Liver (tissue), 9 donors: ENCODE measurements around the gene DDX39A. TPM values are rescaled to one million over a fixed set of nuclear protein-coding genes. Genes with fewer than 3 reads are reported as not detected.

Experiments used
- DNase-seq: peaks from one replicate; pipeline ENCODE4 v3.0.0-alpha.2; 2017; ENCODE audit warnings: low spot score
- H3K27ac ChIP-seq, 2 donors: one replicate each; pipeline ENCODE4 v1.7.0; 2013; ENCODE audit warnings: inconsistent platforms in 2 of 2, low read length in 2 of 2, control low read depth in 1 of 2, low read depth in 1 of 2, mild to moderate bottlenecking in 1 of 2
- H3K27me3 ChIP-seq, 4 donors: one replicate each; pipeline versions ENCODE4 v1.6.1 to v1.7.0; 2013; ENCODE audit warnings: low read length in 3 of 4, inconsistent platforms in 1 of 4, mild to moderate bottlenecking in 1 of 4, moderate library complexity in 1 of 4; ENCODE audit not compliant: control insufficient read depth in 4 of 4, insufficient read depth in 4 of 4
- H3K36me3 ChIP-seq, 4 donors: one replicate each; pipeline versions ENCODE4 v1.6.1 to v1.7.0; 2013; ENCODE audit warnings: low read length in 3 of 4, mild to moderate bottlenecking in 3 of 4, low read depth in 1 of 4, moderate library complexity in 1 of 4; ENCODE audit not compliant: control insufficient read depth in 4 of 4, insufficient read depth in 3 of 4
- H3K4me1 ChIP-seq, 4 donors: one replicate each; pipeline versions ENCODE4 v1.6.1 to v1.7.0; 2013; ENCODE audit warnings: low read length in 3 of 4, mild to moderate bottlenecking in 3 of 4, moderate library complexity in 1 of 4; ENCODE audit not compliant: control insufficient read depth in 4 of 4, insufficient read depth in 4 of 4
- H3K4me3 ChIP-seq, 3 donors: one replicate each; pipeline versions ENCODE4 v1.6.1 to v1.7.0; 2013; ENCODE audit warnings: low read length in 3 of 3, control low read depth in 1 of 3, low read depth in 1 of 3, mild to moderate bottlenecking in 1 of 3
- H3K9ac ChIP-seq, 2 donors: one replicate each; pipeline ENCODE4 v1.7.0; 2013; ENCODE audit warnings: low read length in 2 of 2, mild to moderate bottlenecking in 2 of 2, moderate library complexity in 2 of 2, control low read depth in 1 of 2, low read depth in 1 of 2
- H3K9me3 ChIP-seq, 4 donors: one replicate each; pipeline versions ENCODE4 v1.6.1 to v1.7.0; 2013; ENCODE audit warnings: low read length in 3 of 4; ENCODE audit not compliant: control insufficient read depth in 4 of 4
- EGR1 ChIP-seq, 2 donors: IDR thresholded peaks; 2 replicates each; pipeline ENCODE4 v1.6.1; 2016 to 2018; ENCODE audit warnings: antibody characterized with exemption in 2 of 2, low read depth in 2 of 2
- FOXA1 ChIP-seq: IDR thresholded peaks from 2 replicates; pipeline ENCODE4 v1.6.1; 2016; ENCODE audit warnings: antibody characterized with exemption
- FOXA2 ChIP-seq: IDR thresholded peaks from 2 replicates; pipeline ENCODE4 v1.6.1; 2016; ENCODE audit warnings: antibody characterized with exemption
- GABPA ChIP-seq, 2 donors: IDR thresholded peaks in 1 of 2; conservative IDR thresholded peaks in 1 of 2; 2 replicates each; pipeline ENCODE4 v1.6.1; 2016; ENCODE audit warnings: antibody characterized with exemption in 2 of 2, mild to moderate bottlenecking in 1 of 2, moderate library complexity in 1 of 2
- HNF4A ChIP-seq, 2 donors: conservative IDR thresholded peaks; 2 replicates each; pipeline ENCODE4 v1.6.1; 2016; ENCODE audit warnings: antibody characterized with exemption in 2 of 2, mild to moderate bottlenecking in 2 of 2
- HNF4G ChIP-seq: IDR thresholded peaks from 2 replicates; pipeline ENCODE4 v1.6.1; 2016; ENCODE audit warnings: antibody characterized with exemption
- JUND ChIP-seq, 2 donors: IDR thresholded peaks; 2 replicates each; pipeline ENCODE4 v1.6.1; 2016; ENCODE audit warnings: antibody characterized with exemption in 2 of 2
- NR2F2 ChIP-seq: IDR thresholded peaks from 2 replicates; pipeline ENCODE4 v1.6.1; 2016; ENCODE audit warnings: antibody characterized with exemption
- RAD21 ChIP-seq, 2 donors: IDR thresholded peaks; 2 replicates each; pipeline ENCODE4 v1.6.1; 2016; ENCODE audit warnings: antibody characterized with exemption in 2 of 2, mild to moderate bottlenecking in 2 of 2
- RXRA ChIP-seq, 2 donors: IDR thresholded peaks; 2 replicates each; pipeline ENCODE4 v1.6.1; 2017 to 2018; ENCODE audit warnings: antibody characterized with exemption in 2 of 2, mild to moderate bottlenecking in 1 of 2
- SP1 ChIP-seq: IDR thresholded peaks from 2 replicates; pipeline ENCODE4 v1.6.1; 2018; ENCODE audit warnings: antibody characterized with exemption, mild to moderate bottlenecking
- TAF1 ChIP-seq: conservative IDR thresholded peaks from 2 replicates; pipeline ENCODE4 v1.6.1; 2016; ENCODE audit warnings: antibody characterized with exemption, mild to moderate bottlenecking
- YY1 ChIP-seq: IDR thresholded peaks from 2 replicates; pipeline ENCODE4 v1.6.1; 2016; ENCODE audit warnings: antibody characterized with exemption, mild to moderate bottlenecking
- WGBS: extraction: QIAGEN DNeasy Blood & Tissue Kit; methylation state at CpG from one replicate; pipeline ENCODE4 v1.1.7; 2013; 5-methylcytosine and 5-hydroxymethylcytosine counted together
- polyA plus RNA-seq, 2 donors: library from polyadenylated mRNA; stranded (reverse) in 1 of 2; unstranded in 1 of 2; fragments of 200-250 nt in 1 of 2; fragments of >200 nt in 1 of 2; fragmentation: Nextera tagmentation in 1 of 2; extraction: Ambion mirVana in 1 of 2; gene quantifications; one replicate each; pipeline versions ENCODE4 v1.2.1 to v1.2.3, GENCODE V29; 2013 to 2015
- total RNA-seq, 2 donors: library from RNA; depleted of rRNA; stranded (reverse); fragments of >200 nt; gene quantifications; one replicate each; pipeline ENCODE4 v1.2.3, GENCODE V29; 2014
- TF ChIP-seq, protein P1 (sequence below): IDR thresholded peaks from 2 replicates; pipeline ENCODE4 v1.6.1; 2016; ENCODE audit warnings: antibody characterized with exemption, mild to moderate bottlenecking
- TF ChIP-seq, protein P2 (sequence below): IDR thresholded peaks from 2 replicates; pipeline ENCODE4 v1.6.1; 2016; ENCODE audit warnings: antibody characterized with exemption
- TF ChIP-seq, protein P3 (sequence below): fragments of 150-350 bp; IDR thresholded peaks from 2 replicates; pipeline ENCODE4 v1.5.1; 2017; ENCODE audit warnings: improper control_type of control experiment, low read depth, low read length; ENCODE audit not compliant: missing input control
- TF ChIP-seq, protein P4 (sequence below): IDR thresholded peaks from 2 replicates; pipeline ENCODE4 v1.6.1; 2016; ENCODE audit warnings: antibody characterized with exemption
- TF ChIP-seq, protein P5 (sequence below): IDR thresholded peaks from 2 replicates; pipeline ENCODE4 v1.6.1; 2016; ENCODE audit warnings: antibody characterized with exemption
- donor health status: healthy.
- donor health status: healthy.
- donor health status: healthy.
- donor health status: healthy.
- donor health status: healthy.

The DDX39A gene
- total and polyA plus RNA-seq, 4 donors = 24.9 to 54.7 (median 35.4) TPM

DNA sequence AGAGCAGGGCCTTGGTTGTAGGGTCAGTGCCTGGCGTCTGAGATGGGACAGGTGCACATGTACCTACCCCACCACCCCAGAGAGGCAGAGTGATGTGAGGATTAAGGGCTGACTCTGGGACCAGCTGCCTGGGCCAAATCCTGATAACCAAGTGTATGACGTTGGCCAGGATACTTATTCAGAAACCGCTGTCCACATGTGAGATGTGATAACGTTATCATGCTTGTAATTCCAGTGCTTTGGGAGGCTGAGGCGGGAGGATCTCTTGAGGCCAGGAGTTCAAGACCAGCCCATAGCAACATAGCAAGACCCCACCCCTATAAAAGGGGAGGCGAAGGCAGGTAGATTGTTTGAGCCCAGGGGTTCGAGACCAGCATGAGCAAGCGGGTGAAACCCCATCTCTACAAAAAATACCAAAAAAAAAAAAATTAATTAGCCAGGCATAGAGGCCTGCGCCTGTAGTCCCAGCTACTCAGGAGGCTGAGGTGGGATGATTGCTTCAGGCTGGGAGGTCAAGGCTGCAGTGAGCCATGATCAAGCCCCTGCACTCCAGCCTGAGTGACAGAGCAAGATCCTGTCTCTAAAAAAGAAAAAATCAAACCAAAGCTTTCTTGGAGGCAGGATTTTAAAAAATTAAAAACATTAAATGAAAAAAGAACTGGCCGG lies 27.9 kb downstream of the DDX39A start:
- Histone ChIP-seq H3K4me3 (no peak overlapping the region), H3K36me3 (peaks cover 0 to 10% (median under 1%) of the 10 kb centered on the region in 4 donors), H3K4me1 (no peaks in the 10 kb centered on the region), H3K27ac (no peak overlapping the region), H3K9me3 (no peaks in the 10 kb centered on the region), H3K9ac (no peak overlapping the region), H3K27me3 (no peaks in the 10 kb centered on the region)
- TF ChIP-seq JUND (IDR thresholded peaks at IDR 0.05) = no peak
- TF ChIP-seq SP1 = no peak
- 90% methylated on average over 10 of the region's 10 CpGs for WGBS
- no peak for DNase-seq

DNA sequence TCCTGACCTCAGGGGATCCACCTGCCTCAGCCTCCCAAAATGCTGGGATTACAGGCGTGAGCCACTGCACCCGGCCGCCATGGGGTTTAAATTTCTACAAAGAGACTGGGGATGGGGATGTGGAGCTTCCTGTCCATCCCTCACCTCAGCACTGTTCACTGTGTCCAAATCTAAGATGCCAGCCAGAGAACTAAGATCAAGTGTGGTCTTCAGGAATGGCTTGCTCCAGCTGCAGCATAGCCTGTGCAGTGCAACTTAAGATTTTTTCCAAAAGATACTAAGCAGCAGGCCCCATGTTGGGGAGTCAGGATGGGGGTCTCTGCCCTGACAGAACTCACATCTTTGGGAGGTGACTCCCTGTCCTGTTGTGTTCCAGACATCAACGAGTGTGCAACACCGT lies 28.6 kb downstream of the DDX39A start:
- Histone ChIP-seq H3K27me3 (no peaks in the 10 kb centered on the region), H3K9ac (no peak overlapping the region), H3K4me1 (no peaks in the 10 kb centered on the region), H3K9me3 (no peaks in the 10 kb centered on the region), H3K36me3 (peaks cover 0 to 10% (median 0%) of the 10 kb centered on the region in 4 donors), H3K4me3 (no peak overlapping the region), H3K27ac (no peak overlapping the region)
- DNase-seq = no peak
- TF ChIP-seq HNF4G = no peak
- TF ChIP-seq RXRA (IDR thresholded peaks at IDR 0.05) = no peak
- no peak for TF ChIP-seq TAF1
- TF ChIP-seq HNF4A (conservative IDR thresholded peaks at IDR 0.05) = no peak
- TF ChIP-seq JUND (IDR thresholded peaks at IDR 0.05) = no peak
- TF ChIP-seq SP1 = no peak
- TF ChIP-seq FOXA2 = no peak
- no peak for TF ChIP-seq RAD21 (IDR thresholded peaks at IDR 0.05)
- TF ChIP-seq FOXA1 = no peak
- TF ChIP-seq NR2F2 = no peak
- TF ChIP-seq GABPA (IDR thresholded peaks at IDR 0.05 in 1 of 2, conservative IDR thresholded peaks at IDR 0.05 in 1 of 2) = no peak
- TF ChIP-seq, protein P1, sequence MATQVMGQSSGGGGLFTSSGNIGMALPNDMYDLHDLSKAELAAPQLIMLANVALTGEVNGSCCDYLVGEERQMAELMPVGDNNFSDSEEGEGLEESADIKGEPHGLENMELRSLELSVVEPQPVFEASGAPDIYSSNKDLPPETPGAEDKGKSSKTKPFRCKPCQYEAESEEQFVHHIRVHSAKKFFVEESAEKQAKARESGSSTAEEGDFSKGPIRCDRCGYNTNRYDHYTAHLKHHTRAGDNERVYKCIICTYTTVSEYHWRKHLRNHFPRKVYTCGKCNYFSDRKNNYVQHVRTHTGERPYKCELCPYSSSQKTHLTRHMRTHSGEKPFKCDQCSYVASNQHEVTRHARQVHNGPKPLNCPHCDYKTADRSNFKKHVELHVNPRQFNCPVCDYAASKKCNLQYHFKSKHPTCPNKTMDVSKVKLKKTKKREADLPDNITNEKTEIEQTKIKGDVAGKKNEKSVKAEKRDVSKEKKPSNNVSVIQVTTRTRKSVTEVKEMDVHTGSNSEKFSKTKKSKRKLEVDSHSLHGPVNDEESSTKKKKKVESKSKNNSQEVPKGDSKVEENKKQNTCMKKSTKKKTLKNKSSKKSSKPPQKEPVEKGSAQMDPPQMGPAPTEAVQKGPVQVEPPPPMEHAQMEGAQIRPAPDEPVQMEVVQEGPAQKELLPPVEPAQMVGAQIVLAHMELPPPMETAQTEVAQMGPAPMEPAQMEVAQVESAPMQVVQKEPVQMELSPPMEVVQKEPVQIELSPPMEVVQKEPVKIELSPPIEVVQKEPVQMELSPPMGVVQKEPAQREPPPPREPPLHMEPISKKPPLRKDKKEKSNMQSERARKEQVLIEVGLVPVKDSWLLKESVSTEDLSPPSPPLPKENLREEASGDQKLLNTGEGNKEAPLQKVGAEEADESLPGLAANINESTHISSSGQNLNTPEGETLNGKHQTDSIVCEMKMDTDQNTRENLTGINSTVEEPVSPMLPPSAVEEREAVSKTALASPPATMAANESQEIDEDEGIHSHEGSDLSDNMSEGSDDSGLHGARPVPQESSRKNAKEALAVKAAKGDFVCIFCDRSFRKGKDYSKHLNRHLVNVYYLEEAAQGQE = no peak
- TF ChIP-seq, protein P2, sequence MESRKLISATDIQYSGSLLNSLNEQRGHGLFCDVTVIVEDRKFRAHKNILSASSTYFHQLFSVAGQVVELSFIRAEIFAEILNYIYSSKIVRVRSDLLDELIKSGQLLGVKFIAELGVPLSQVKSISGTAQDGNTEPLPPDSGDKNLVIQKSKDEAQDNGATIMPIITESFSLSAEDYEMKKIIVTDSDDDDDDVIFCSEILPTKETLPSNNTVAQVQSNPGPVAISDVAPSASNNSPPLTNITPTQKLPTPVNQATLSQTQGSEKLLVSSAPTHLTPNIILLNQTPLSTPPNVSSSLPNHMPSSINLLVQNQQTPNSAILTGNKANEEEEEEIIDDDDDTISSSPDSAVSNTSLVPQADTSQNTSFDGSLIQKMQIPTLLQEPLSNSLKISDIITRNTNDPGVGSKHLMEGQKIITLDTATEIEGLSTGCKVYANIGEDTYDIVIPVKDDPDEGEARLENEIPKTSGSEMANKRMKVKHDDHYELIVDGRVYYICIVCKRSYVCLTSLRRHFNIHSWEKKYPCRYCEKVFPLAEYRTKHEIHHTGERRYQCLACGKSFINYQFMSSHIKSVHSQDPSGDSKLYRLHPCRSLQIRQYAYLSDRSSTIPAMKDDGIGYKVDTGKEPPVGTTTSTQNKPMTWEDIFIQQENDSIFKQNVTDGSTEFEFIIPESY = no peak
- TF ChIP-seq, protein P3, sequence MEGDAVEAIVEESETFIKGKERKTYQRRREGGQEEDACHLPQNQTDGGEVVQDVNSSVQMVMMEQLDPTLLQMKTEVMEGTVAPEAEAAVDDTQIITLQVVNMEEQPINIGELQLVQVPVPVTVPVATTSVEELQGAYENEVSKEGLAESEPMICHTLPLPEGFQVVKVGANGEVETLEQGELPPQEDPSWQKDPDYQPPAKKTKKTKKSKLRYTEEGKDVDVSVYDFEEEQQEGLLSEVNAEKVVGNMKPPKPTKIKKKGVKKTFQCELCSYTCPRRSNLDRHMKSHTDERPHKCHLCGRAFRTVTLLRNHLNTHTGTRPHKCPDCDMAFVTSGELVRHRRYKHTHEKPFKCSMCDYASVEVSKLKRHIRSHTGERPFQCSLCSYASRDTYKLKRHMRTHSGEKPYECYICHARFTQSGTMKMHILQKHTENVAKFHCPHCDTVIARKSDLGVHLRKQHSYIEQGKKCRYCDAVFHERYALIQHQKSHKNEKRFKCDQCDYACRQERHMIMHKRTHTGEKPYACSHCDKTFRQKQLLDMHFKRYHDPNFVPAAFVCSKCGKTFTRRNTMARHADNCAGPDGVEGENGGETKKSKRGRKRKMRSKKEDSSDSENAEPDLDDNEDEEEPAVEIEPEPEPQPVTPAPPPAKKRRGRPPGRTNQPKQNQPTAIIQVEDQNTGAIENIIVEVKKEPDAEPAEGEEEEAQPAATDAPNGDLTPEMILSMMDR = no peak
- TF ChIP-seq YY1 = no peak
- TF ChIP-seq, protein P4, sequence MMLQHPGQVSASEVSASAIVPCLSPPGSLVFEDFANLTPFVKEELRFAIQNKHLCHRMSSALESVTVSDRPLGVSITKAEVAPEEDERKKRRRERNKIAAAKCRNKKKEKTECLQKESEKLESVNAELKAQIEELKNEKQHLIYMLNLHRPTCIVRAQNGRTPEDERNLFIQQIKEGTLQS = no peak
- TF ChIP-seq, protein P5, sequence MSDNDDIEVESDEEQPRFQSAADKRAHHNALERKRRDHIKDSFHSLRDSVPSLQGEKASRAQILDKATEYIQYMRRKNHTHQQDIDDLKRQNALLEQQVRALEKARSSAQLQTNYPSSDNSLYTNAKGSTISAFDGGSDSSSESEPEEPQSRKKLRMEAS = no peak
- no peak for TF ChIP-seq EGR1 (IDR thresholded peaks at IDR 0.05; ENCODE audit: low read depth in 2 of 2)
- WGBS = 94% methylated on average over 5 of the region's 5 CpGs
